K562 (cell line): ENCODE results near the gene KCNK2. TPM values are rescaled to one million over a fixed set of nuclear protein-coding genes. Genes with fewer than 3 reads are reported as not detected.

Experiments
- ATAC-seq: fragments of 200-7000 bp; cut with Tn5 transposase; 3 replicates; pipeline ENCODE4 v1.9.1; 2020; ENCODE audit warnings: moderate library complexity
- BruUV-seq: library from RNA; stranded (reverse); fragments of 400-500 nt; replicated peaks from 2 replicates; lab custom pipeline; 2021; lab: Mats Ljungman, UMichigan
- CTCF ChIA-PET: fragments of 300-600 bp; formaldehyde crosslinking; extraction: SDS; loops from one replicate; lab custom pipeline; 2021; ENCODE audit warnings: low intra/inter-chr PET ratio; lab: Yijun Ruan, JAX
- POLR2A ChIA-PET: fragments of 300-600, 350-650 bp; sonication (Branson Sonifier 250); formaldehyde crosslinking; extraction: SDS; loops from one replicate; lab custom pipeline; 2021; ENCODE audit warnings: antibody characterized with exemption, inconsistent platforms; lab: Yijun Ruan, JAX
- DNase-seq, 4 experiments: peaks; one replicate each; pipeline versions ENCODE4 v3.0.0 to v3.0.0-alpha.2; 2011 to 2018; ENCODE audit warnings: low spot score in 3 of 4, mixed read lengths in 3 of 4; ENCODE audit errors: extremely low read depth in 1 of 4
- FAIRE-seq: peaks from 2 replicates; lab custom pipeline; 2011; peaks lifted over from hg19 to GRCh38; lab: Jason Lieb, UNC
- H2AFZ ChIP-seq: 2 replicates; pipeline ENCODE4 v1.6.0; 2011; ENCODE audit warnings: low read depth, low read length, control low read depth, inconsistent platforms
- H3K27ac ChIP-seq: fragments of 200-600 bp; 3 replicates; pipeline ENCODE4 v1.8.0; 2011; ENCODE audit warnings: low read depth, mild to moderate bottlenecking, control low read depth, inconsistent platforms, low read length, moderate library complexity, mixed read lengths; ENCODE audit errors: extremely low read depth
- H3K27me3 ChIP-seq, 2 experiments: fragments of 300-600 bp in 1 of 2; 2 replicates in 1 of 2; 3 replicates in 1 of 2; pipeline versions ENCODE4 v1.6.0 to v1.8.0; 2011; ENCODE audit warnings: inconsistent platforms in 2 of 2, low read length in 2 of 2, mild to moderate bottlenecking in 1 of 2, mixed read lengths in 1 of 2, moderate library complexity in 1 of 2; ENCODE audit not compliant: control insufficient read depth in 2 of 2, insufficient read depth in 2 of 2
- H3K36me3 ChIP-seq: fragments of 300-600 bp; 3 replicates; pipeline ENCODE4 v1.8.0; 2011; ENCODE audit warnings: mild to moderate bottlenecking, low read length, inconsistent platforms; ENCODE audit not compliant: control insufficient read depth, insufficient read depth
- H3K4me1 ChIP-seq, 2 experiments: fragments of 200-600 bp in 1 of 2; replicated peaks in 1 of 2; 2 replicates in 1 of 2; 3 replicates in 1 of 2; pipeline versions ENCODE4 v1.5.1 to v1.8.0; 2011; ENCODE audit warnings: inconsistent platforms in 2 of 2, low read length in 2 of 2, mild to moderate bottlenecking in 1 of 2, mixed read lengths in 1 of 2, moderate library complexity in 1 of 2; ENCODE audit not compliant: control insufficient read depth in 2 of 2, insufficient read depth in 2 of 2
- H3K4me2 ChIP-seq: 2 replicates; pipeline ENCODE4 v1.6.1; 2011; ENCODE audit warnings: low read length, control low read depth, inconsistent platforms, mixed read lengths; ENCODE audit not compliant: insufficient read depth
- H3K4me3 ChIP-seq: fragments of 200-600 bp; sonication (generic), shearing (Covaris generic); 2 replicates; pipeline ENCODE4 v1.5.1; 2016; ENCODE audit warnings: control low read depth, inconsistent platforms
- H3K79me2 ChIP-seq: fragments of 200-600 bp; 3 replicates; pipeline ENCODE4 v1.8.0; 2011; ENCODE audit warnings: low read length, inconsistent platforms; ENCODE audit not compliant: control insufficient read depth, insufficient read depth
- H3K9ac ChIP-seq, 2 experiments: 2 replicates each; pipeline versions ENCODE4 v1.6.0 to v1.6.1; 2011; ENCODE audit warnings: low read depth in 2 of 2, low read length in 2 of 2, control low read depth in 1 of 2, inconsistent platforms in 1 of 2, mild to moderate bottlenecking in 1 of 2, mixed read lengths in 1 of 2; ENCODE audit not compliant: insufficient read depth in 1 of 2
- H3K9me1 ChIP-seq: one replicate; pipeline ENCODE4 v1.6.0; 2011; ENCODE audit warnings: inconsistent platforms, mild to moderate bottlenecking, low read length, moderate library complexity; ENCODE audit not compliant: control insufficient read depth, insufficient read depth
- H3K9me3 ChIP-seq: replicated peaks from 2 replicates; pipeline ENCODE4 v1.5.1; 2011; ENCODE audit warnings: low read depth, low read length, inconsistent platforms; ENCODE audit not compliant: control insufficient read depth, insufficient read depth
- H4K20me1 ChIP-seq: replicated peaks from 2 replicates; pipeline ENCODE4 v1.6.1; 2011; ENCODE audit warnings: low read length, inconsistent platforms, mixed read lengths; ENCODE audit not compliant: control insufficient read depth, insufficient read depth
- ATF7 ChIP-seq: fragments of 450-650 bp; IDR thresholded peaks from 2 replicates; pipeline ENCODE4 v1.7.1; 2014; ENCODE audit warnings: mild to moderate bottlenecking, moderate library complexity
- CBX5 ChIP-seq: IDR thresholded peaks from 2 replicates; pipeline ENCODE4 v1.6.1; 2014; ENCODE audit warnings: low read depth, borderline replicate concordance
- HNRNPL ChIP-seq: fragments of 200-400 bp; formaldehyde crosslinking; IDR thresholded peaks from 2 replicates; pipeline ENCODE4 v1.6.1; 2017; ENCODE audit warnings: low read depth, mild to moderate bottlenecking, low read length
- RBM15 ChIP-seq: fragments of 200-400 bp; formaldehyde crosslinking; IDR thresholded peaks from 2 replicates; pipeline ENCODE4 v1.6.1; 2018; ENCODE audit warnings: mild to moderate bottlenecking, low read length, moderate library complexity; ENCODE audit not compliant: insufficient read depth
- TBP ChIP-seq: optimal IDR thresholded peaks from 2 replicates; pipeline ENCODE3; 2011; ENCODE audit warnings: low read depth, low read length, improper control_type of control experiment
- WGBS: fragments of 100-300 bp; shearing (Covaris generic); methylation state at CpG from one replicate; pipeline ENCODE4 v1.1.6; 2016; ENCODE audit warnings: low coverage, mixed read lengths; ENCODE audit not compliant: insufficient coverage; ENCODE audit errors: missing lambda C conversion rate; 5-methylcytosine and 5-hydroxymethylcytosine counted together
- in situ Hi-C: fragments of 300-500 bp; cut with MboI; formaldehyde crosslinking; loops from 4 replicates; pipeline ENCODE4 v1.15.0; 2018; ENCODE audit warnings: inconsistent platforms, mixed read lengths
- intact Hi-C: fragments of 100-400 bp; cut with micrococcal nuclease; formaldehyde crosslinking; loops from 2 replicates; pipeline ENCODE4 v1.14.2; 2022
- polyA plus RNA-seq, 8 experiments: library from polyadenylated mRNA; depleted of rRNA in 4 of 8; stranded (reverse) in 5 of 8; unstranded in 3 of 8; fragments of >200 nt; fragmentation: Nextera tagmentation in 2 of 8; fragmentation: Illumina TruSeq in 1 of 8; extraction: Ambion mirVana in 2 of 8; extraction: Trizol in 1 of 8; gene quantifications; 2 replicates each; pipeline versions ENCODE4 v1.2.1 to v1.2.3, GENCODE V29; 2011 to 2014; ENCODE audit warnings: inconsistent platforms in 1 of 8, missing spikeins in 1 of 8
- total RNA-seq, 7 experiments: library from RNA; depleted of rRNA in 6 of 7; stranded (reverse); fragments of >200 nt in 6 of 7; fragmentation: Illumina TruSeq in 2 of 7; extraction: Trizol in 2 of 7; gene quantifications; 2 replicates each; pipeline versions ENCODE4 v1.2.1 to v1.2.3, GENCODE V29; 2011 to 2021; ENCODE audit warnings: low replicate concordance in 1 of 7
- TF ChIP-seq, protein P1 (sequence below): fragments of 200-800 bp; sonication (Bioruptor generic); IDR thresholded peaks from 2 replicates; pipeline ENCODE4 v1.6.1; 2016; ENCODE audit warnings: missing genetic modification characterization, missing compliant biosample characterization

Gene KCNK2
- total and polyA plus RNA-seq, 9 of the 15 experiments (the other 6 are each of a cell fraction or from before 2014, with no cell fraction given): 0.04 to 0.13 (median 0.05) TPM; not detected in 3

DNA sequence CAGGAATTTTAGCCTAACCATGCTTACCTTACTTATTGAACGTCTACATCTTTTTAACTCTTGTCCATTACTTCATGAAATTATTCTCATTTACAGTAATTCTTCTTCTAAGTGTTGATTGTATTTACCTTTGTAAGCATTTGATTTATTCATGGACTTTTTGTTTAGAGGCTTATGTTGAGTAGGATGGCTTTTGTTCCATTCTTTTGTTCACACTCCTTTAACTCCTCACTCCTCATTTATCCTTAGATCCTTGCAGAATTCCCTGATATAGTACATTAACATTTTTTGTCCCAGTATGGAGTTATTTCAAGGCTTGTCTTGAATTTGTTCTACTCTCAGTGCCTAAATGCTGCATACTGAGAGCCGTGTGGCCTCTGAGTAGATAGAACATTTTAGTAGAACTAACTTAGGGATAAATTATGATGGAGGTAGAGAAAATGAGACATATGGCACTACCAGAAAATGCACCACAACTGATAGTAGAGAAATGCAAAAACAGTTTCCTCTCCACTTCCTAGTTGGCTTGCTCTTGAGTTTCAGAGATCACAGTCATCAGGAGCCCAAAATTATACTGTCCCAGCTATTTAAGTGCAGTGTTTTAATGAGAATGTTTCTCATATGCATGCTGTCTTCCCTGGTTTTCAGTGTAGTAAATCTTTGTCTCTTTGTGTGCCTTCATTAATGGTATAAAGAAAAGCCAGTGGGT is 69.5 kb downstream of the KCNK2 start:
- H3K9me1 ChIP-seq: no peaks in the 10 kb centered on the region
- no peaks in the 10 kb centered on the region for H3K79me2 ChIP-seq
- no peaks in the 10 kb centered on the region for H3K4me1 ChIP-seq
- no peak overlapping the region for H2AFZ ChIP-seq
- H3K27ac ChIP-seq: no peak overlapping the region
- in situ Hi-C loops: no loop called here
- no peak for TF ChIP-seq CBX5
- no peak for DNase-seq
- no peaks in the 10 kb centered on the region for H3K9me3 ChIP-seq
- ChIA-PET CTCF (no interaction called here), POLR2A (no interaction called here)
- no peaks in the 10 kb centered on the region for H4K20me1 ChIP-seq
- ATAC-seq: no peak
- H3K4me2 ChIP-seq: no peak overlapping the region
- peak; percentile 6 for FAIRE-seq
- H3K27me3 ChIP-seq: no peaks in the 10 kb centered on the region
- no peak overlapping the region for H3K9ac ChIP-seq
- BruUV-seq: no TSS peak
- no peak overlapping the region for H3K4me3 ChIP-seq
- WGBS: 0% methylated on average over 2 of the region's 2 CpGs
- H3K36me3 ChIP-seq: no peaks in the 10 kb centered on the region
- intact Hi-C loops: no loop called here

DNA sequence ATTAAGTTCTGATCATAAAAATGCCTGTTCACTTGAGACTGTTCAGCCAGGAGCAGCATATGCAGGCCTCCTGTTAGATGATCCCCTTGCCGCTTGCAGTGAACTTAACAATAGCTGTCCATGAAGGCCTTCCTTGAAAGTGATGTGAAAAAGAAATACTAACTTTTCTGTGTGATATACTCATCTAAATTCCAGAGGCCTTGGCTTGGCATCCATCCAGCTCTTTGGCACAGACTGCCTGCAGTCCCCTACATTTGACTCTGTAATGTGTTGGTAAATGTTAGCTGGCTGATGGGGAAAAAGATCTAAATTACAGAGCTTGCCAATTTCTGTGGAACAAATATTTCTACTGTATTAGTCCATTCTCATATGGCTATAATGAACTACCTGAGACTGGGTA is 73.7 kb downstream of the KCNK2 start:
- intact Hi-C loops: no loop called here
- ChIA-PET CTCF (no interaction called here), POLR2A (no interaction called here)
- Histone ChIP-seq H3K36me3 (no peaks in the 10 kb centered on the region), H3K9ac (no peak overlapping the region), H3K9me3 (no peaks in the 10 kb centered on the region; the same call in 1 of the 2 replicates), H3K4me3 (no peak overlapping the region), H3K27me3 (no peaks in the 10 kb centered on the region), H3K4me1 (no peaks in the 10 kb centered on the region), H3K9me1 (no peaks in the 10 kb centered on the region), H3K27ac (no peak overlapping the region), H3K79me2 (no peaks in the 10 kb centered on the region), H2AFZ (no peak overlapping the region), H3K4me2 (no peak overlapping the region), H4K20me1 (no peaks in the 10 kb centered on the region)
- no peak for ATAC-seq
- 0% methylated on average over 1 of the region's 1 CpG for WGBS
- DNase-seq: no peak
- in situ Hi-C loops: no loop called here
- FAIRE-seq: no peak
- BruUV-seq: no TSS peak
- TF ChIP-seq TBP: no peak
- no peak for TF ChIP-seq HNRNPL
- TF ChIP-seq, protein P1, sequence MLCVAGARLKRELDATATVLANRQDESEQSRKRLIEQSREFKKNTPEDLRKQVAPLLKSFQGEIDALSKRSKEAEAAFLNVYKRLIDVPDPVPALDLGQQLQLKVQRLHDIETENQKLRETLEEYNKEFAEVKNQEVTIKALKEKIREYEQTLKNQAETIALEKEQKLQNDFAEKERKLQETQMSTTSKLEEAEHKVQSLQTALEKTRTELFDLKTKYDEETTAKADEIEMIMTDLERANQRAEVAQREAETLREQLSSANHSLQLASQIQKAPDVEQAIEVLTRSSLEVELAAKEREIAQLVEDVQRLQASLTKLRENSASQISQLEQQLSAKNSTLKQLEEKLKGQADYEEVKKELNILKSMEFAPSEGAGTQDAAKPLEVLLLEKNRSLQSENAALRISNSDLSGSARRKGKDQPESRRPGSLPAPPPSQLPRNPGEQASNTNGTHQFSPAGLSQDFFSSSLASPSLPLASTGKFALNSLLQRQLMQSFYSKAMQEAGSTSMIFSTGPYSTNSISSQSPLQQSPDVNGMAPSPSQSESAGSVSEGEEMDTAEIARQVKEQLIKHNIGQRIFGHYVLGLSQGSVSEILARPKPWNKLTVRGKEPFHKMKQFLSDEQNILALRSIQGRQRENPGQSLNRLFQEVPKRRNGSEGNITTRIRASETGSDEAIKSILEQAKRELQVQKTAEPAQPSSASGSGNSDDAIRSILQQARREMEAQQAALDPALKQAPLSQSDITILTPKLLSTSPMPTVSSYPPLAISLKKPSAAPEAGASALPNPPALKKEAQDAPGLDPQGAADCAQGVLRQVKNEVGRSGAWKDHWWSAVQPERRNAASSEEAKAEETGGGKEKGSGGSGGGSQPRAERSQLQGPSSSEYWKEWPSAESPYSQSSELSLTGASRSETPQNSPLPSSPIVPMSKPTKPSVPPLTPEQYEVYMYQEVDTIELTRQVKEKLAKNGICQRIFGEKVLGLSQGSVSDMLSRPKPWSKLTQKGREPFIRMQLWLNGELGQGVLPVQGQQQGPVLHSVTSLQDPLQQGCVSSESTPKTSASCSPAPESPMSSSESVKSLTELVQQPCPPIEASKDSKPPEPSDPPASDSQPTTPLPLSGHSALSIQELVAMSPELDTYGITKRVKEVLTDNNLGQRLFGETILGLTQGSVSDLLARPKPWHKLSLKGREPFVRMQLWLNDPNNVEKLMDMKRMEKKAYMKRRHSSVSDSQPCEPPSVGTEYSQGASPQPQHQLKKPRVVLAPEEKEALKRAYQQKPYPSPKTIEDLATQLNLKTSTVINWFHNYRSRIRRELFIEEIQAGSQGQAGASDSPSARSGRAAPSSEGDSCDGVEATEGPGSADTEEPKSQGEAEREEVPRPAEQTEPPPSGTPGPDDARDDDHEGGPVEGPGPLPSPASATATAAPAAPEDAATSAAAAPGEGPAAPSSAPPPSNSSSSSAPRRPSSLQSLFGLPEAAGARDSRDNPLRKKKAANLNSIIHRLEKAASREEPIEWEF (CRISPR knock-in tag): no peak
- no peak for TF ChIP-seq RBM15
- no peak for TF ChIP-seq ATF7
